MG63 (cell line): Measurements from ENCODE around the gene PDE3B. TPM values are rescaled to one million over a fixed set of nuclear protein-coding genes. Genes with fewer than 3 reads are reported as not detected.
"Not testable (repeated sequence)": the region's sequence is repeated elsewhere in the genome, so short reads cannot be mapped to it uniquely, and the experiment has no call there.

Experiments
- DNase-seq: peaks from one replicate; pipeline ENCODE4 v3.0.0-alpha.2; 2020
- H3K27me3 ChIP-seq: fragments of 250-450 bp; sonication (Bioruptor Pico); 2 replicates; pipeline ENCODE4 v1.5.1; 2020; ENCODE audit warnings: mild to moderate bottlenecking, moderate library complexity
- H3K36me3 ChIP-seq: fragments of 250-450 bp; sonication (Bioruptor Pico); 2 replicates; pipeline ENCODE4 v1.5.1; 2020; ENCODE audit warnings: mild to moderate bottlenecking, moderate library complexity
- H3K4me3 ChIP-seq: fragments of 250-450 bp; sonication (Bioruptor Pico); 2 replicates; pipeline ENCODE4 v1.5.1; 2020; ENCODE audit warnings: mild to moderate bottlenecking, moderate library complexity
- H3K9me3 ChIP-seq: fragments of 250-450 bp; sonication (Bioruptor Pico); 2 replicates; pipeline ENCODE4 v1.5.1; 2020; ENCODE audit warnings: mild to moderate bottlenecking, moderate library complexity
- total RNA-seq: library from RNA; depleted of rRNA; stranded (reverse); fragments of >200 nt; shearing (Covaris generic); gene quantifications from 2 replicates; pipeline ENCODE4 v1.2.3, GENCODE V29; 2014; ENCODE audit warnings: low replicate concordance

PDE3B gene
- total RNA-seq, 1 experiment from 2014 or later = not detected

DNA sequence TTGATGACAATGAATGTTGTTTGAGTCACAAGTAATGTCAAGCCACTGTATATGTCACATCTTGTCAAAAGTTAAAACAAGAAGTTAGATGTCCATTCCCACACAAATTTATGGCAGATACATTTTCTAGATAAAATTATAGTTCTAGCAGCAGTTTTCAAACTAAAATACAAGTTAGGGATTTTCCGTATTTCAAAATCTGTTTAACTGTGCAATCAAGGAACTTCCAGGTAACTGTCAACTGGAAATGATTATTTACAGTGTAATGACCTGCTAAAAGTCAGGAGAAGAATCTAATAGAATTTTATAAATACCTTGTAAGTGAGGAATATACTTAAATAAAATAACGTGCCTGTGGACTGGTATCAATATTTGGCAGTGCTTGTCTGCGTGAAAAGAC lies 111.5 kb downstream of the PDE3B start:
- H3K4me3 ChIP-seq = no peak overlapping the region
- H3K36me3 ChIP-seq = no peaks in the 10 kb centered on the region

DNA sequence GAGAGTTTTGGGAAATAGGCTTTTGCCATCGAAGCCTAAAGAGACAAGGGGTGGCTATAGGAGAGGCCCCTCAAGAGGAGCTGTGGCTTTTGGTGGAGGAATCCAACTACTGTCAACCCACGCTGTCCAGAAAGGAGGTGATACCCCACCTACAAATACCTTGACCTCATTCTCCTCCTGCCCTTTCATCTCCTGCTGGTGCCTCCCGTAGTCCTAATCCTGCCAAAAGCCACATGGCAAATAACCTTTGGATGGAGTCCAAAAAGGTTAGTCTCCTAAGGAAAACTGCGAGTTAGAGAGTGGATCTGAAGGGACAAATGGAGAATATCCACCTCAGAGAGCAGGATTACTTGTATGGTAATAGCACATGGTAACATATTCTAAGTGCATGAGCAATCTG lies 112.7 kb downstream of the PDE3B start:
- Histone ChIP-seq H3K9me3 (no peaks in the 10 kb centered on the region), H3K27me3 (no peaks in the 10 kb centered on the region), H3K4me3 (no peak overlapping the region), H3K36me3 (no peaks in the 10 kb centered on the region)
- DNase-seq = no peak

More for the DNA sequence above, 111.5 kb downstream of the PDE3B start:
- Histone ChIP-seq H3K9me3 (no peaks in the 10 kb centered on the region), H3K27me3 (no peaks in the 10 kb centered on the region)
- DNase-seq = no peak

DNA sequence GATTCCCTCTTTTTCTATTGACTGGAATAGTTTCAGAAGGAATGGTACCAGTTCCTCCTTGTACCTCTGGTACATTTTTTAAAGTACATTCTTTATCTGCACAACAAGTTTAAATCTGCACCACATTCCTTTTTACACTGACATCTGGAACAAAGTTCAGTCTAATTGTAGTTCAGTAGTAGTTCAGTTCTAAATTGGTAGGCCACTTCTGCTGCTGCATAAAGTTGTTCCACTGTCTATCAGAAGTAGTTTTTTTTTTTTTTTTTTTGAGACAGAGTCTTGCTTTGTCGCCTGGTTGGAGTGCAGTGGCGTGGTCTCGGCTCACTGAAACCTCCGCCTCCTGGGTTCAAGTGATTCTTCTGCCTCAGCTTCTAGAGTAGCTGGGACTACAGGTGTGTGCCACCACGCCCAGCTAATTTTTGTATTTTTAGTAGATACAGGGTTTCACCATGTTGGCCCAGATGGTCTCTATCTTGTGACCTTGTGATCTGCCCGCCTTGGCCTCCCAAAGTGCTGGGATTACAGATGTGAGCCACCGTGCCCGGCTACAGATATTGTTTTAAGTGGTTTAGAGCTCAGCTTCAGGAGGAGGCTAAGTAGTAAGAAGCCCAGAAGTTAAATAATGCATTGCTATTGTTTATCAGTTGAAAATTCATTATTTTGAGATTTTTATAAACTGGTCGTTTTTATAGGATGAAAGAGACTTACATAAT lies 115.9 kb downstream of the PDE3B start:
- not testable (repeated sequence) for H3K4me3 ChIP-seq, DNase-seq, H3K36me3 ChIP-seq, H3K9me3 ChIP-seq, H3K27me3 ChIP-seq

DNA sequence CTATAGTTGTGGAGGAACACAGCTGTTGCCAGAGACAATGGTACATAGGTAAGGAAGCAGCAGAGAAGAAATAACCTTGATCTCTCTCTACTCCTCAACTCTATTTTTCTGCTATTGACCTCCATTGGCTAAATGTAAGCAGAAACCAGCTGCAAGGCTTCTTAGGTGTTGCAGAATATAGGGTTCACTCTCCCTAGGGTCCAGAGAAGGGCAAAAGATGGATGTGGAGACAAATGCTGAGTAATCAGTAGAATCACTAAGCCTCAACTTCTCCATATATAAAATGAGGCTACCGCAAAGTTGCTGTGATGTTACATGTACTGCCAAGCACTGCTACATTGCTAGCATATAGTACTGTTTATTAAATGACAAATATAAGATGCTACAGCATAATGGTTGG lies 120.6 kb downstream of the PDE3B start:
- no peaks in the 10 kb centered on the region for H3K27me3 ChIP-seq
- no peaks in the 10 kb centered on the region for H3K9me3 ChIP-seq
- no peaks in the 10 kb centered on the region for H3K36me3 ChIP-seq
- no peak for DNase-seq
- no peak overlapping the region for H3K4me3 ChIP-seq

DNA sequence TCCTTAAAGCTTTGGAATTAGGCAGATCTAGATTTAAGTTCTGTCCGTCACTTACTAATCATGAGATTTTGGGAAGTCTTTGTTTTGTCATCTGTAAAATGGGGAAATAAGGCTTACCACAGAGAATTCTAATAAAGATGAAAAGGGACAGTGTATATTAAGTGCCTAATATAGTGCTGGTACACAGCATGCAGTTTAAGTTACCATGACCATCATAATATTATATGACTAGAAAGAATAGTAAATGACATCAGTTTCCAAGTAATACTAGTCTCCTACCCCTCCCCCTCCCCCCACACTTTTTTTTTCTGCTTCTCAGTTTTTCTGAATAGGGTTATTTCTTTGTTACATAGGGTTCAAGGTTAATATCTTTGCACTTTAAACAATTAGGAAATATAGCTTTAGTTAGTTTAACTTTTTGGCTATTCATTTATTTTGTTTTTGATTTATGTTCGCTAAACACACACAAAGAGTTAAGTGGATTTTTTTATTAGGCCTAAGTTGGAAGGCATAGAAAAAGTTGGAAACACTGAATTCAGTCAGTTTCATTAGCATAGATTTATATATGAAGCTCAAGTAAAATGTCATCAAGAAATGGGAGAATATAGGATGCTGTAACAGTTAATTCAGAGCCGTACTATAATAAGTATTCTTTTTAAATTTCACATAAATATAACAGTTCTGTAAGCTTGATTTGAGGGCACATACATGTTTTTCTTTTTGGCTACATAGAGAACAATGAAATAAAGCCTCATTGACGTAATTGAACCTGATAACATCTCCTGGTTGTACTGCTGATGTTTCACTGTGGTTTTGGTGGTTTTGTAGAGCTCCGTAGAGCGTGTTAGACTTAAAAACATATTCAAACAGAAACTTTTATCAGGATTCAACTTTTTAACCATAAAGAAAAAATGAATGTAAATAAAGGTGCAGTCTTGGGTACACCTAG lies 121.2 kb downstream of the PDE3B start:
- Histone ChIP-seq H3K36me3 (no peaks in the 10 kb centered on the region), H3K9me3 (no peaks in the 10 kb centered on the region), H3K4me3 (no peak overlapping the region), H3K27me3 (no peaks in the 10 kb centered on the region)
- no peak for DNase-seq

DNA sequence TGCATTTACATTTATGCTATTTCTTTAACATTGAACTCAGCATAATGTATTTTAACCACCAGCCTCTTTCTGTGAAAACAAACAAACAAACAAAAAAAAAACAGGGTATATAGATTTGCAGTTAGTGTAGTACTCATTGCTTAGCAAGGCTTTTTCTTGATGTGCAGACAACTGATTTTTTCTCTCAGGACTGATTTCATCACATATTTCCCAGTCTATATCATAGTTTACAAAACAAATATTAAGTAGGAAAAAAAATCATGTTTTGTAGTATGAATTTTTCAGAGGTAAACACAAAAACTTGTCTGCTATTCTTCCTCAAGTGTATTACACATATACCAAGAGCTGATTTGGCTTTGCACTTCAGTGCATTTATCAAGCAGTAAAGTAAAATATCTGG lies 123.0 kb downstream of the PDE3B start:
- H3K4me3 ChIP-seq = no peak overlapping the region
- no peak for DNase-seq
- no peaks in the 10 kb centered on the region for H3K36me3 ChIP-seq
- H3K27me3 ChIP-seq = no peaks in the 10 kb centered on the region
- H3K9me3 ChIP-seq = no peaks in the 10 kb centered on the region

DNA sequence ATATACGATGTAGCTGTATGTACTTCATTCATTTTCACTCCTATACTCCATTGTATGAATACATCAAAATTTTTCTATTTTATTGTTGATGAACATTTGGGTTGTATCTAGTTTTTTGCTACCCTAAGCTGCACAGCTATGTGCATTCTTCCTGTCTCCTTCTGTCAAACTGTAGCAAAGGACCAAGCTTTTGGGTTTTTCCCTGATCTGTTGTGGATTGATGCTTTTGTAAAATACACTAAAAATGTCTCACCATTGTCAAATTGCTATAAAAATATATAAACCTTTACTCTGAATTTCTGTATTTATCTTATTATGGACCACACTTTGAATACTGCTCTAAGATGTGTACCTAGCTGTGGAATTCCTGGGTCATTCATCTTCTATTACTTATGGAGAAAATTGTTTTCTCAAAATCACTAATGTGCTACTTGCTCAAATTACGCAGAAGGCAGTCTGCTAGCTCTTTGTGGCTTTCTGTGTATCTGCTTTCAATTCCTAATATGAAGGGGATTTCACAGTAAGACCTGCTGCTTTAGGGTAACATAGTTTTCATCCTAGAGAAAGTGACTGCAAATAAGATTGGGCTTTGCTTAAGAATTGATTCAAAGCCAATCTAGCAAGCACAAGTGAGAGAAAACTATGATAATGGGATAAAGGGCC lies 125.1 kb downstream of the PDE3B start:
- H3K4me3 ChIP-seq = no peak overlapping the region
- H3K36me3 ChIP-seq = no peaks in the 10 kb centered on the region
- DNase-seq = no peak
- no peaks in the 10 kb centered on the region for H3K9me3 ChIP-seq
- H3K27me3 ChIP-seq = no peaks in the 10 kb centered on the region

DNA sequence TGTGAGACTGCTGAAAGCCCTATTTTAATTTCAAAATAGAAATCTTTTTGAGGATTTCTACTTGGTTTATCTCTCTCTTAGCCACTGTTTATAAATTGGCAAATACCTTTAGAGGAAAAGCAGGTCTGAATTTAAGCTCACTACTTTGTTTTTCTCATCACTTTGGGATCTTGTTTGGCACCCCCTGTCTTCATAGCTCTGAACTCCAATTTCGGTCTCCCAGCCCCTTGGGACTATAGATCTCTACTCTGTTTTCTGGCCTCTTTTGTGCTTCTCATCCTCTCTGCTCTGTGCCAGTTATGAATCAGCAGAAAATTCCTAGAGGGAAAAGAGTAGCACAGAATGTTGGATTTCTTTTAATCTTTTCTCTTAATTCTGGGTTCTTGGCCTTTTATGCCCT lies 130.2 kb downstream of the PDE3B start:
- Histone ChIP-seq H3K27me3 (no peaks in the 10 kb centered on the region), H3K4me3 (no peak overlapping the region), H3K9me3 (no peaks in the 10 kb centered on the region), H3K36me3 (no peaks in the 10 kb centered on the region)
- DNase-seq = no peak

DNA sequence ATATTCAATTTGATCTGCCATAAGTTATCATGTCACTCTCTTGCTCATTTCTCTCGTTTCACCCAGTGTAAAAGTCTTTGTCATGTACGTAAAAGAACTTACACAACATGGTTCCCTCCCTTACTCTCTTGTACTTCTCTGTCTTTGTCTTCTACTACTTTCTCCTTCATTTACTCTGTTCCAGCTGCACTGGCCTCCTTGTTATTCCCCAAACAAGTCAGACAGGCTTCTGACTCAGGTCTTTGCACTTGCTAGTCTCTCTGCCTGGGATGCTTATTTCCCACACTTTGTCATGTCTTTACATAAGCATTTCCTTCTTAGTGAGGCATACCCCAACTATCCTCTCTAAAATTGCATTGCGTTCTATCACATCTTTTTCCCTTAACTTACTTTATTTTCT lies 131.1 kb downstream of the PDE3B start:
- H3K4me3 ChIP-seq = no peak overlapping the region
- H3K36me3 ChIP-seq = no peaks in the 10 kb centered on the region
- no peaks in the 10 kb centered on the region for H3K9me3 ChIP-seq
- no peak for DNase-seq
- no peaks in the 10 kb centered on the region for H3K27me3 ChIP-seq

DNA sequence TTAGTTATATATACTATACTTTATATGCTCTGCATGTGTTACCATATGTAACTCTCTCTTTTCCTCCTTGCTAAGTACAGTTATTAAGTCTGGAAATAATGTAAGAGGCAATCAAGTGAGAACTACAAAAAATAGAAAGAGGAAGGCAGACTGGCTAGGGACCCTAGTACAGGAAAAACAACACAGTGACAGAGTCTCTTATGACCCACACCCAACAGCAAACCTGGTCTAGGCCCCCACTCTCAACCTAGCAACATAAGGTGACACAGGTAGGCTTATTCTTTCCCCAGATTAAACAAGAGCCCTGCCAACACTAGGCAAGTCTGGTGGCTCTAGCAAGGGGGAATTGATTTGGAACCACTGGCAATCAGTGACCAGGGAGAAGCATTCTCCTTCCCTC lies 132.3 kb downstream of the PDE3B start:
- H3K9me3 ChIP-seq = no peaks in the 10 kb centered on the region
- DNase-seq = no peak
- no peaks in the 10 kb centered on the region for H3K27me3 ChIP-seq
- H3K36me3 ChIP-seq = no peaks in the 10 kb centered on the region
- H3K4me3 ChIP-seq = no peak overlapping the region

DNA sequence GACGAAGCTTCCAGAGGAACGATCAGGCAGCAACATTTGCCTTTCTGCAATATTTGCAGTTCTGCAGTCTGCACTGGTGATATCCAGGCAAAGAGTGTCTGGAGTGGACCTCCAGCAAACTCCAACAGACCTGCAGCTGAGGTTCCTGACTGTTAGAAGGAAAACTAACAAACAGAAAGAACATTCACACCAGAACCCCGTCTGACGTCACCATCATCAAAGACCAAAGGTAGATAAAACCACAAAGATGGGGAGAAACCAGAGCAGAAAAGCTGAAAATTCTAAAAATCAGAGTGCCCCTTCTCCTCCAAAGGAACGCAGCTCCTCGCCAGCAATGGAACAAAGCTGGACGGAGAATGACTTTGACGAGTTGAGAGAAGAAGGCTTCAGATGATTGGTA lies 134.9 kb downstream of the PDE3B start:
- H3K36me3 ChIP-seq, H3K27me3 ChIP-seq, DNase-seq: not testable (repeated sequence)

DNA sequence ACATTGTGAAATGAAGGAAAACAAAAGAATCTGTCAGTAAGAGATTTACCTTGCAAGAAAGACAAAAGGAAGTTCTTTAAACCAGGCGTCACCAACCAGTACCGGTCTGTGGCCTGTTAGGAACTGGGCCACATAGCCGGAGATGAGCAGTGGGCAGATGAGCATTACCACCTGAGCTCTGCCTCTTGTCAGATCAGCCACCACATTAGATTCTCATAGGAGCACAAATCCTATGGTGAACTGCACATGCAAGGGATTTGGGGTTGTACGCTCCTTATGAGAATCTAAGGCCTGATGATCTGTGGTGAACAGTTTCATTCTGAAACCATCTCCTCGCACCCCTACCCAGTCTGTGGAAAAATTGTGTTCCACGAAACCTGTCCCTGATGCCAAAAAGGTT lies 140.2 kb downstream of the PDE3B start:
- H3K9me3 ChIP-seq = no peaks in the 10 kb centered on the region
- H3K27me3 ChIP-seq = no peaks in the 10 kb centered on the region
- no peak for DNase-seq
- H3K4me3 ChIP-seq = no peak overlapping the region
- H3K36me3 ChIP-seq = no peaks in the 10 kb centered on the region

More for the DNA sequence above, 134.9 kb downstream of the PDE3B start:
- not testable (repeated sequence) for H3K4me3 ChIP-seq, H3K9me3 ChIP-seq

DNA sequence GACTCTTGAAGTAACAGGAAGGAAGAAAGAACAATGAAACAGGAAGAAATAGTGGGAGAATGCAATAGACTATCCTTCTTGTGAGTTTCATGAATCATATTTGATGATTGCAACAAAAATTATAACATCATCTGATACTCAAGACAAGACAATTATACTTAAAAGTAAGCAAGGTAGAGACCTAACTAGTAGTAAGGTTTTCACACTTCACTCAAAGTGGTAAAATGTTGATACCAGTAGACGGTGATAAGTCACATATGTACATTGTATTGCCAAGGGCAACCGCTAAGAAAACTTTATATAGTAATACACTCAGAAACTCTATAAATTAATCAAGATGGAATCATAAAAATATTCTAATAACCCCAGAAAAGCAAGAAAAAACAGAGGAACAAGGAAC lies 140.6 kb downstream of the PDE3B start:
- Histone ChIP-seq H3K9me3 (no peaks in the 10 kb centered on the region), H3K36me3 (no peaks in the 10 kb centered on the region), H3K27me3 (no peaks in the 10 kb centered on the region), H3K4me3 (no peak overlapping the region)
- DNase-seq = no peak

DNA sequence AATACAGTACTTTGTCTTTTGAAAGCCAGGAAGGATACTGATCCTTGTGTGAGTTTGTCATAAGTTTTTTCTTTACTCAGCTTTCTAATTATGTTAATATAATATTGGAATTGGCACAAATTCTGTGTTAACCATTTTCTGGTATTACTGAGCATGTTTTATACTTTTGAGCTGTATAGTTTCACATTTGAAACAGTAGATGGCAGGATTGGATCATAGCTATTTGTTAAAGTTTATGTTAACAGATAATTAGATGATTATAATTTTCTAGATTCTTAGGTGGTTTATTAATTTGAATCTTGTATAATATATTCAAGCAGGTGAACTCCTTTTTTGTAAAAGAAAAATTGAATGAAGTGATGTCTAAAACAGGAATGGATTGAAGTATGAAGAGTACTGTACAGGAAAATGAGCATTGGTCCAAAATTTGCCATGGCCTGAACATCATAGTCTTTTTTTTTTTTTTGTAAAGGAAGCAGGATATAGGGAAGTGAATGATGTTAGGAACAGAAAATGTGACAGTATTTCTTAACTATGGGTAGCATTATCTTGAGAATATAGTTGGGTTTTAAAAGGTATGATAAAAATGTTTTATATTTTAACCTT lies 146.4 kb downstream of the PDE3B start:
- no peaks in the 10 kb centered on the region for H3K9me3 ChIP-seq
- no peak for DNase-seq
- no peaks in the 10 kb centered on the region for H3K27me3 ChIP-seq
- no peak overlapping the region for H3K4me3 ChIP-seq
- H3K36me3 ChIP-seq = no peaks in the 10 kb centered on the region

DNA sequence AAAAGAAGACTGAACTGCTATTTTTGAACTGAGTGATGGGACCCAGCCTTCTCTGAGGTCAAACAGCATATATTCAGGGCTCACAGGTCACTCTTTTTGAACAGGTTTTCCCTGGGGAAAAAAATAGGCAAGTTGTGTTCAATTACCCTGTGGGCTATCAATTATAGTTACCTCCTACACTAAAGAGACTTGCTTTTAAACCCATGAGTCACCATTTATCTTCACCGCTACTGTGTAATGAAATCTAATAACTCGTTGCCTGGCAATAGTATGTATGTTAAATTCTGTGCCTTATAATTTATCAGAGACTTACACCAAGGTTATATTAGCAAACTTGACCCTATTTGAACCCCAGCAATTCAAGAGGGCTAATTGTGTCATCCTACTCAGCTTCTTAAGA lies 149.9 kb downstream of the PDE3B start:
- no peak for DNase-seq
- Histone ChIP-seq H3K4me3 (no peak overlapping the region), H3K27me3 (no peaks in the 10 kb centered on the region), H3K9me3 (no peaks in the 10 kb centered on the region), H3K36me3 (no peaks in the 10 kb centered on the region)

DNA sequence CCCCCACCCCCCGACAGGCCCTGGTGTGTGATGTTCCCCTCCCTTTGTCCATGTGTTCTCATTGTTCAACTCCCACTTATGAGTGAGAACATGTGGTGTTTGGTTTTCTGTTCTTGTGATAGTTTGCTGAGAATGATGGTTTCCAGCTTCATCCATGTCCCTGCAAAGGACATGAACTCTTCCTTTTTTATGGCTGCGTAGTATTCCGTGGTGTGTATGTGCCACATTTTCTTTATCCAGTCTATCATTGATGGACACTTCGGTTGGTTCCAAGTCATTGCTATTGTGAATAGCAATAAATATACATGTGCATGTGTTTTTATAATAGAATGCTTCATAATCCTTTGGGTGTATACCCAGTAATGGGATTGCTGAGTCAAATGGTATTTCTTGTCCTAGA lies 152.4 kb downstream of the PDE3B start:
- H3K27me3 ChIP-seq, H3K4me3 ChIP-seq, H3K36me3 ChIP-seq, H3K9me3 ChIP-seq, DNase-seq: not testable (repeated sequence)

DNA sequence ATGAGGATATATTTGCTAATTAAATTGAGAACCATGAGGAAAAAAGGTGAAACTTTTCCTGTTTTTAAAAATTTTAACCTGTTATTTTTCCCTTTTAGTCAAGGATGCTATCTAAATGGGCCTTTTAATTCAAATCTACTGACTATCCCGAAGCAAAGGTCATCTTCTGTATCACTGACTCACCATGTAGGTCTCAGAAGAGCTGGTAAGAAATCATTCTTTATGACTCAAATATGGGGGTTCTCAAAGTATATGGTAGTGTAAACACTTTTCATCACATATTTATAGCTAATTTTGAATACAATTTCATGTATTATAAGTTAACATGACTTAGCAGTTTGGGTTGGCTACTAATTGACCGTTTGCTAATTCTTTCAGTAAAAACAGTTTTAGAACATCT lies 160.2 kb downstream of the PDE3B start:
- no peak for DNase-seq

More for the DNA sequence above, 160.2 kb downstream of the PDE3B start:
- no peaks in the 10 kb centered on the region for H3K27me3 ChIP-seq
- H3K9me3 ChIP-seq = no peaks in the 10 kb centered on the region
- no peaks in the 10 kb centered on the region for H3K36me3 ChIP-seq
- no peak overlapping the region for H3K4me3 ChIP-seq
